GM23248 (cell line): Measurements from ENCODE around the gene AOPEP. TPM values are rescaled to one million over a fixed set of nuclear protein-coding genes. Genes with fewer than 3 reads are reported as not detected.
A peak's percentile ranks its signal among the peaks of the same experiment; 100 is the strongest.

ENCODE experiments used
- DNase-seq: peaks from one replicate; pipeline ENCODE4 v3.0.0-alpha.2; 2015
- H2AFZ ChIP-seq: fragments of 200-600 bp; sonication (generic); 2 replicates; pipeline ENCODE4 v1.6.1; 2016; ENCODE audit warnings: antibody characterized with exemption
- H3F3A ChIP-seq: fragments of 200-600 bp; sonication (generic); 2 replicates; pipeline ENCODE4 v1.6.1; 2016; ENCODE audit warnings: mild to moderate bottlenecking, antibody characterized with exemption, mixed run types; ENCODE audit not compliant: insufficient read depth
- H3K27ac ChIP-seq: fragments of 200-600 bp; sonication (generic); 2 replicates; pipeline ENCODE4 v1.5.1; 2016; ENCODE audit warnings: mild to moderate bottlenecking
- H3K27me3 ChIP-seq: fragments of 200-600 bp; sonication (generic); replicated peaks from 2 replicates; pipeline ENCODE4 v1.6.1; 2016; ENCODE audit warnings: mild to moderate bottlenecking; ENCODE audit not compliant: insufficient read depth
- H3K36me3 ChIP-seq: fragments of 200-600 bp; sonication (generic); 2 replicates; pipeline ENCODE4 v1.6.1; 2016; ENCODE audit warnings: low read depth, mild to moderate bottlenecking
- H3K4me1 ChIP-seq: fragments of 200-600 bp; sonication (generic); 2 replicates; pipeline ENCODE4 v1.6.1; 2016; ENCODE audit warnings: mild to moderate bottlenecking; ENCODE audit not compliant: insufficient read depth
- H3K4me2 ChIP-seq: fragments of 200-600 bp; sonication (generic); one replicate; pipeline ENCODE4 v1.6.1; 2016; ENCODE audit warnings: mild to moderate bottlenecking; ENCODE audit not compliant: unreplicated experiment
- H3K4me3 ChIP-seq: fragments of 200-600 bp; sonication (generic); 2 replicates; pipeline ENCODE4 v1.5.1; 2016; ENCODE audit warnings: mild to moderate bottlenecking
- H3K79me2 ChIP-seq: fragments of 200-600 bp; sonication (generic); 2 replicates; pipeline ENCODE4 v1.6.1; 2016; ENCODE audit warnings: mild to moderate bottlenecking; ENCODE audit not compliant: insufficient read depth
- H3K9ac ChIP-seq: fragments of 200-600 bp; sonication (generic); 2 replicates; pipeline ENCODE4 v1.6.1; 2016; ENCODE audit warnings: mild to moderate bottlenecking
- H3K9me2 ChIP-seq: fragments of 200-600 bp; sonication (generic); 2 replicates; pipeline ENCODE4 v1.6.1; 2016; ENCODE audit warnings: mixed run types, mild to moderate bottlenecking, moderate library complexity; ENCODE audit not compliant: insufficient read depth
- H3K9me3 ChIP-seq: fragments of 200-600 bp; sonication (generic); one replicate; pipeline ENCODE4 v1.6.1; 2017; ENCODE audit warnings: low read depth
- H4K20me1 ChIP-seq: fragments of 200-600 bp; sonication (generic); 2 replicates; pipeline ENCODE4 v1.6.0; 2016; ENCODE audit not compliant: insufficient read depth
- EZH2 ChIP-seq: fragments of 200-600 bp; sonication (generic); IDR thresholded peaks from 2 replicates; pipeline ENCODE4 v1.6.1; 2018; ENCODE audit warnings: antibody characterized with exemption, mild to moderate bottlenecking; ENCODE audit not compliant: insufficient read depth, poor library complexity, severe bottlenecking
- EZH2phosphoT487 ChIP-seq: fragments of 200-600 bp; sonication (generic); IDR thresholded peaks from 2 replicates; pipeline ENCODE4 v1.6.1; 2018; ENCODE audit warnings: antibody characterized with exemption, moderate library complexity, mild to moderate bottlenecking, low read depth; ENCODE audit not compliant: insufficient read depth
- WGBS, 2 experiments: methylation state at CpG; one replicate each; pipeline ENCODE4 v1.1.6; 2015 to 2017; ENCODE audit warnings: low lambda C conversion rate in 2 of 2, low coverage in 1 of 2; ENCODE audit errors: missing lambda C conversion rate in 2 of 2; 5-methylcytosine and 5-hydroxymethylcytosine counted together
- in situ Hi-C: fragments of 300-500 bp; cut with MboI; formaldehyde crosslinking; loops from 2 replicates; pipeline ENCODE4 v1.15.0; 2020
- polyA plus RNA-seq: library from polyadenylated mRNA; unstranded; fragments of >200 nt; fragmentation: Nextera tagmentation; extraction: Ambion mirVana; gene quantifications from 2 replicates; pipeline ENCODE4 v1.2.1, GENCODE V29; 2016
- total RNA-seq: library from RNA; depleted of rRNA; stranded (reverse); fragments of >200 nt; shearing (Covaris generic); gene quantifications from 2 replicates; pipeline ENCODE4 v1.2.3, GENCODE V29; 2014

The AOPEP gene
- total and polyA plus RNA-seq, 2 experiments from 2014 or later: 90.0 to 120 TPM

- no peaks in the 10 kb centered on the region for H3K79me2 ChIP-seq
- 0 out of 2 replicates have a peak overlapping the region, but pooled peaks have one; percentile 9 for H3K9ac ChIP-seq
- no peaks in the 10 kb centered on the region for H4K20me1 ChIP-seq
- no peaks in the 10 kb centered on the region for H3K9me2 ChIP-seq
- peaks cover 96% of the 10 kb centered on the region for H3K4me1 ChIP-seq
- H3F3A ChIP-seq: peaks cover 86% of the 10 kb centered on the region
- 67 to 75% methylated on average over 3 of the region's 3 CpGs for WGBS, 2 experiments
- H3K27me3 ChIP-seq: no peaks in the 10 kb centered on the region
- no peaks in the 10 kb centered on the region for H3K9me3 ChIP-seq
- H3K4me3 ChIP-seq: no peak overlapping the region
- H3K4me2 ChIP-seq: no peak overlapping the region
- no peak for TF ChIP-seq EZH2phosphoT487
- no peak for TF ChIP-seq EZH2
- no peak overlapping the region for H2AFZ ChIP-seq
- no peaks in the 10 kb centered on the region for H3K36me3 ChIP-seq
- peak overlapping the region; percentile 99 for H3K27ac ChIP-seq
- DNase-seq: no peak
- in situ Hi-C loops: no loop called here
Measured at GRCh38 chr9:94870465-94870792, 143.9 kb downstream of the AOPEP start.

GRCh38 chr9:94870793-94871558 lies 144.5 kb downstream of the AOPEP start:
- H3F3A ChIP-seq: peaks cover 92% of the 10 kb centered on the region
- peak; percentile 77 for DNase-seq
- in situ Hi-C loops: no loop called here
- WGBS, 2 experiments: 27 to 36% methylated on average over 8 of the region's 8 CpGs
- no peaks in the 10 kb centered on the region for H3K9me3 ChIP-seq
- 0 out of 2 replicates have a peak overlapping the region, but pooled peaks have one; percentile 8 for H2AFZ ChIP-seq
- no peaks in the 10 kb centered on the region for H4K20me1 ChIP-seq
- TF ChIP-seq EZH2 (no peak), EZH2phosphoT487 (no peak)
- peaks cover 3% of the 10 kb centered on the region; the same call in 1 of the 2 replicates for H3K79me2 ChIP-seq
- H3K27ac ChIP-seq: peak overlapping the region; percentile 99
- H3K9me2 ChIP-seq: no peaks in the 10 kb centered on the region
- H3K27me3 ChIP-seq: no peaks in the 10 kb centered on the region
- peaks cover 96% of the 10 kb centered on the region for H3K4me1 ChIP-seq
- no peak overlapping the region for H3K4me3 ChIP-seq
- H3K4me2 ChIP-seq: no peak overlapping the region
- H3K36me3 ChIP-seq: no peaks in the 10 kb centered on the region
- peak overlapping the region; percentile 9; the same call in 1 of the 2 replicates for H3K9ac ChIP-seq

- Histone ChIP-seq H3K9ac (peak overlapping the region; percentile 30; the same call in 1 of the 2 replicates), H3K79me2 (peaks cover 4% of the 10 kb centered on the region; the same call in 1 of the 2 replicates), H3K36me3 (no peaks in the 10 kb centered on the region), H2AFZ (0 out of 2 replicates have a peak overlapping the region, but pooled peaks have one; percentile 9), H3K9me3 (no peaks in the 10 kb centered on the region), H3K9me2 (no peaks in the 10 kb centered on the region), H3K27me3 (no peaks in the 10 kb centered on the region), H3F3A (peaks cover 81% of the 10 kb centered on the region), H3K4me1 (peaks cover 84% of the 10 kb centered on the region), H4K20me1 (no peaks in the 10 kb centered on the region), H3K4me3 (peak overlapping the region; percentile 11; the same call in 1 of the 2 replicates), H3K27ac (peak overlapping the region; percentile 99), H3K4me2 (peak overlapping the region; percentile 72)
- no peak for TF ChIP-seq EZH2
- TF ChIP-seq EZH2phosphoT487: no peak
- in situ Hi-C loops: no loop called here
- 89 to 91% methylated on average over 13 of the region's 13 CpGs for WGBS, 2 experiments
- DNase-seq: no peak
Measured at GRCh38 chr9:94872083-94872833, 145.8 kb downstream of the AOPEP start.

- H3K4me2 ChIP-seq: peak overlapping the region; percentile 72
- H3F3A ChIP-seq: peaks cover 76% of the 10 kb centered on the region
- H3K4me1 ChIP-seq: peaks cover 81% of the 10 kb centered on the region
- DNase-seq: peak; percentile 54
- TF ChIP-seq EZH2: no peak
- TF ChIP-seq EZH2phosphoT487: no peak
- peaks cover 4% of the 10 kb centered on the region; the same call in 1 of the 2 replicates for H3K79me2 ChIP-seq
- H3K4me3 ChIP-seq: peak overlapping the region; percentile 11; the same call in 1 of the 2 replicates
- no peaks in the 10 kb centered on the region for H3K27me3 ChIP-seq
- WGBS, 2 experiments: 15 to 19% methylated on average over 3 of the region's 3 CpGs
- peak overlapping the region; percentile 30 for H3K9ac ChIP-seq
- H3K36me3 ChIP-seq: no peaks in the 10 kb centered on the region
- peak overlapping the region; percentile 99 for H3K27ac ChIP-seq
- no peaks in the 10 kb centered on the region for H4K20me1 ChIP-seq
- H3K9me2 ChIP-seq: no peaks in the 10 kb centered on the region
- H2AFZ ChIP-seq: 0 out of 2 replicates have a peak overlapping the region, but pooled peaks have one; percentile 9
- no peaks in the 10 kb centered on the region for H3K9me3 ChIP-seq
- in situ Hi-C loops: no loop called here
Measured at GRCh38 chr9:94872891-94873511, 146.5 kb downstream of the AOPEP start.
